ENCODE measurements around the gene UTY.

The UTY gene

DNA sequence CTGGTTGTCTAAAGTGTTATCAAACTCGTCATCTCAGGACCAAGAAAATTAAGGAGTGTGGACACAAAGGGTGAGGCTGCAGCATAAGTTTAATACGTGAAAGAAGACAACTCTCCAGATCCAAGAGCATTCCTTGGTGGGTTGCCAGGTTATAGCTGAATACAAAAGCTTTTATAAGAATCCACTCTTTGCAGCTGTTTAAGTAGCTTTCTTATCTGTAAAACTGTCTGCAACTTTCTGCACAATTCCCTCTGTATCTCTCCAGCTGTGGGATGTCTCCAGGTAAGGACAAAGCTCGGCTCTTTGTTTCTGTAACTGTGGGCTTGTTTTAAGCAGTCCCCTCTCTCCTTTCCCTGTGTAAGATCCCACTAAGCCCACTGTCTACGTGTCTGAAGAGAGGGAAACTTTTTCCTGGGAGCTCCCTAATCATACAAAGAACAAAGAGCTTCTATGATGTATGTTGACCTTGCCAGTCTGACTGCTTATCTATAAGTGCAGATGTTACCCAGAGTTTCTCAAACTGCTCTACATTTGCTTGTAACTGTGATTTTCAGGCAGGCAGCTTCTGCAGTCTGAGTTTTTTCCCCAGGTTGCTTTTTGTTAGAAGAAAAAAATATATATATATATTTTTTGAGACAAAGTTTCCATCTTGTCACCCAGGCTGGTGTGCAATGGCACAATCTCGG is 268.7 kb downstream of the UTY start:
- no peak for ATAC-seq
- TF ChIP-seq, protein P1, sequence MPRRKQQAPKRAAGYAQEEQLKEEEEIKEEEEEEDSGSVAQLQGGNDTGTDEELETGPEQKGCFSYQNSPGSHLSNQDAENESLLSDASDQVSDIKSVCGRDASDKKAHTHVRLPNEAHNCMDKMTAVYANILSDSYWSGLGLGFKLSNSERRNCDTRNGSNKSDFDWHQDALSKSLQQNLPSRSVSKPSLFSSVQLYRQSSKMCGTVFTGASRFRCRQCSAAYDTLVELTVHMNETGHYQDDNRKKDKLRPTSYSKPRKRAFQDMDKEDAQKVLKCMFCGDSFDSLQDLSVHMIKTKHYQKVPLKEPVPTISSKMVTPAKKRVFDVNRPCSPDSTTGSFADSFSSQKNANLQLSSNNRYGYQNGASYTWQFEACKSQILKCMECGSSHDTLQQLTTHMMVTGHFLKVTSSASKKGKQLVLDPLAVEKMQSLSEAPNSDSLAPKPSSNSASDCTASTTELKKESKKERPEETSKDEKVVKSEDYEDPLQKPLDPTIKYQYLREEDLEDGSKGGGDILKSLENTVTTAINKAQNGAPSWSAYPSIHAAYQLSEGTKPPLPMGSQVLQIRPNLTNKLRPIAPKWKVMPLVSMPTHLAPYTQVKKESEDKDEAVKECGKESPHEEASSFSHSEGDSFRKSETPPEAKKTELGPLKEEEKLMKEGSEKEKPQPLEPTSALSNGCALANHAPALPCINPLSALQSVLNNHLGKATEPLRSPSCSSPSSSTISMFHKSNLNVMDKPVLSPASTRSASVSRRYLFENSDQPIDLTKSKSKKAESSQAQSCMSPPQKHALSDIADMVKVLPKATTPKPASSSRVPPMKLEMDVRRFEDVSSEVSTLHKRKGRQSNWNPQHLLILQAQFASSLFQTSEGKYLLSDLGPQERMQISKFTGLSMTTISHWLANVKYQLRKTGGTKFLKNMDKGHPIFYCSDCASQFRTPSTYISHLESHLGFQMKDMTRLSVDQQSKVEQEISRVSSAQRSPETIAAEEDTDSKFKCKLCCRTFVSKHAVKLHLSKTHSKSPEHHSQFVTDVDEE (CRISPR knock-in tag; IDR thresholded peaks at IDR 0.05), result no peak
- TF ChIP-seq RARB (CRISPR knock-in tag; IDR thresholded peaks at IDR 0.05), result no peak
- TF ChIP-seq CSDC2 (CRISPR knock-in tag; IDR thresholded peaks at IDR 0.05), result no peak
- no peak for TF ChIP-seq ESRRG (CRISPR knock-in tag; IDR thresholded peaks at IDR 0.05)
- TF ChIP-seq PPARA (CRISPR knock-in tag; IDR thresholded peaks at IDR 0.05; ENCODE audit: borderline replicate concordance), result no peak
- TF ChIP-seq, protein P2, sequence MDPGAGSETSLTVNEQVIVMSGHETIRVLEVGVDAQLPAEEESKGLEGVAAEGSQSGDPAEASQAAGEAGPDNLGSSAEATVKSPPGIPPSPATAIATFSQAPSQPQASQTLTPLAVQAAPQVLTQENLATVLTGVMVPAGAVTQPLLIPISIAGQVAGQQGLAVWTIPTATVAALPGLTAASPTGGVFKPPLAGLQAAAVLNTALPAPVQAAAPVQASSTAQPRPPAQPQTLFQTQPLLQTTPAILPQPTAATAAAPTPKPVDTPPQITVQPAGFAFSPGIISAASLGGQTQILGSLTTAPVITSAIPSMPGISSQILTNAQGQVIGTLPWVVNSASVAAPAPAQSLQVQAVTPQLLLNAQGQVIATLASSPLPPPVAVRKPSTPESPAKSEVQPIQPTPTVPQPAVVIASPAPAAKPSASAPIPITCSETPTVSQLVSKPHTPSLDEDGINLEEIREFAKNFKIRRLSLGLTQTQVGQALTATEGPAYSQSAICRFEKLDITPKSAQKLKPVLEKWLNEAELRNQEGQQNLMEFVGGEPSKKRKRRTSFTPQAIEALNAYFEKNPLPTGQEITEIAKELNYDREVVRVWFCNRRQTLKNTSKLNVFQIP (CRISPR knock-in tag; IDR thresholded peaks at IDR 0.05; ENCODE audit: borderline replicate concordance, low read depth), result no peak
- no peak for TF ChIP-seq ZFP3 (CRISPR knock-in tag; IDR thresholded peaks at IDR 0.05)
- TF ChIP-seq ZNF8 (CRISPR knock-in tag; IDR thresholded peaks at IDR 0.05), result no peak

DNA sequence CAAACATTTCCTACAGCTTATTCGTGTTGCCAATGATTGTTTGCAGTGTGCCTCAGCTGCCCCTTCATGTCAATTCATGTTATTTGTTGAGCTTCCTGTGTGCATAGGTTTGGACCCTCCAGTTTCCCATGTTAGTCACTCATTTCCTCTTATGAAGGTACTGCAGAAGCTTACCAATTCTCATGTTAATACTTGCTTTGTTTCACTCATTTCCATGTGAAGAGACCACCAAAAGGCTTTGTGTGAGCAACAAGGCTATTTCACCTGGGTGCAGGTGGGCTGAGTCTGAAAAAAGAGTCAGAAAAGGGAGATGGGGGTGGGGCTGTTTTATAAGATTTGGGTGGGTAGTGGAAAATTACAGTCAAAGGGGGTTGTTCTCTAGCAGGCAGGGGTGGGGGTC is 274.6 kb downstream of the UTY start:
- TF ChIP-seq, protein P3, sequence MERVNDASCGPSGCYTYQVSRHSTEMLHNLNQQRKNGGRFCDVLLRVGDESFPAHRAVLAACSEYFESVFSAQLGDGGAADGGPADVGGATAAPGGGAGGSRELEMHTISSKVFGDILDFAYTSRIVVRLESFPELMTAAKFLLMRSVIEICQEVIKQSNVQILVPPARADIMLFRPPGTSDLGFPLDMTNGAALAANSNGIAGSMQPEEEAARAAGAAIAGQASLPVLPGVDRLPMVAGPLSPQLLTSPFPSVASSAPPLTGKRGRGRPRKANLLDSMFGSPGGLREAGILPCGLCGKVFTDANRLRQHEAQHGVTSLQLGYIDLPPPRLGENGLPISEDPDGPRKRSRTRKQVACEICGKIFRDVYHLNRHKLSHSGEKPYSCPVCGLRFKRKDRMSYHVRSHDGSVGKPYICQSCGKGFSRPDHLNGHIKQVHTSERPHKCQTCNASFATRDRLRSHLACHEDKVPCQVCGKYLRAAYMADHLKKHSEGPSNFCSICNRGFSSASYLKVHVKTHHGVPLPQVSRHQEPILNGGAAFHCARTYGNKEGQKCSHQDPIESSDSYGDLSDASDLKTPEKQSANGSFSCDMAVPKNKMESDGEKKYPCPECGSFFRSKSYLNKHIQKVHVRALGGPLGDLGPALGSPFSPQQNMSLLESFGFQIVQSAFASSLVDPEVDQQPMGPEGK (CRISPR knock-in tag; IDR thresholded peaks at IDR 0.05; ENCODE audit: borderline replicate concordance), result no peak
- TF ChIP-seq SNAI2 (CRISPR knock-in tag; IDR thresholded peaks at IDR 0.05) (no peak), PPARA (CRISPR knock-in tag; IDR thresholded peaks at IDR 0.05; ENCODE audit: borderline replicate concordance) (no peak), ZFP30 (CRISPR knock-in tag; IDR thresholded peaks at IDR 0.05) (no peak), ZNF565 (CRISPR knock-in tag; conservative IDR thresholded peaks at IDR 0.05; ENCODE audit: low read depth) (no peak), ESRRG (CRISPR knock-in tag; IDR thresholded peaks at IDR 0.05) (no peak), TCF4 (CRISPR knock-in tag; IDR thresholded peaks at IDR 0.05; ENCODE audit: borderline replicate concordance) (no peak), OSR1 (CRISPR knock-in tag; IDR thresholded peaks at IDR 0.05) (no peak)
- no peak for ATAC-seq

All from SK-N-SH treated with all-trans-retinoic acid at 6 μM for 48 hours (cell line).